ENCODE measurements around the gene TEAD1. TPM values are rescaled to one million over a fixed set of nuclear protein-coding genes. Genes with fewer than 3 reads are reported as not detected.

TEAD1 gene
- total RNA-seq, 1 donor from 2014 or later: 51.9 TPM

- Histone ChIP-seq H3K27me3 (ENCODE audit: low read depth) (no peaks in the 10 kb centered on the region), H3K27ac (no peak overlapping the region), H3K4me3 (no peak overlapping the region), H3K36me3 (peaks cover 19% of the 10 kb centered on the region), H3K4me1 (no peaks in the 10 kb centered on the region), H3K9me3 (no peaks in the 10 kb centered on the region)
- DNase-seq (no peak), ATAC-seq (no peak)
- TF ChIP-seq CTCF (IDR thresholded peaks at IDR 0.05): no peak
- intact Hi-C loops (cut with DNase I): no loop called here
Observed at GRCh38 chr11:12906501-12906900, 232.3 kb downstream of the TEAD1 start.

- Histone ChIP-seq H3K36me3 (no peaks in the 10 kb centered on the region), H3K27me3 (ENCODE audit: low read depth) (no peaks in the 10 kb centered on the region), H3K4me1 (peaks cover 4% of the 10 kb centered on the region), H3K27ac (no peak overlapping the region), H3K9me3 (no peaks in the 10 kb centered on the region), H3K4me3 (no peak overlapping the region)
- DNase-seq (no peak), ATAC-seq (no peak)
- intact Hi-C loops (cut with DNase I): no loop called here
- no peak for TF ChIP-seq CTCF (IDR thresholded peaks at IDR 0.05)
Observed at GRCh38 chr11:12909879-12910278, 235.7 kb downstream of the TEAD1 start.

DNA sequence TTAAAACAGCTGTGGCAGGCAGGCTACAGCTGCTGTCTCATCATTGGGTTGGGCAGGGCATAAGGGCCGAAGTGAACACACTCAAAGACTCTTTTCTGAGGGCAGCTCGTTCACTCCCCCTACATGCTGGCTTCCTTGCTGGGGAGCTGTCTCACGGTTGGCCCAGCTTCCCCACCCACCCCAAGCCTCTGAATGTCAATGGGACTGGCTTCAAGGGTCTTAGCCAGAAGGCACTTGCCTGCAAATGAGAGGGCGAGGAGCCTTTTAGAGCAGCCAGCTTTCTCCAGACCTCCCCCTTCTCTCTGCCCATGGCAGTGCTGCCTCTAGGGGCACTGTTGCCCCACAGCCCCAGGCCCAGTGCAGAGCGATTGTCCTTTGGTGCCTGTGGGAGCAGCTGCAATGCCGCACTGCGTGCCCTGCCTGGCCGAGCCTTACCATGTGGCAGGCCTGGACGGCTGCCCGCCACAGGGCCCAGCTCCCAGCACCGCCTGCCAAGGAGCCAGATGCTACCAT, 240.2 kb downstream of the TEAD1 start:
- Histone ChIP-seq H3K9me3 (no peaks in the 10 kb centered on the region), H3K4me1 (peaks cover 4% of the 10 kb centered on the region), H3K4me3 (no peak overlapping the region), H3K27ac (no peak overlapping the region), H3K36me3 (peaks cover 8% of the 10 kb centered on the region), H3K27me3 (ENCODE audit: low read depth) (no peaks in the 10 kb centered on the region)
- ATAC-seq (peak; percentile 88 to 90), DNase-seq (peak; percentile 51)
- TF ChIP-seq CTCF (IDR thresholded peaks at IDR 0.05): peak; percentile 52
- intact Hi-C loops (cut with DNase I): no loop called here

DNA sequence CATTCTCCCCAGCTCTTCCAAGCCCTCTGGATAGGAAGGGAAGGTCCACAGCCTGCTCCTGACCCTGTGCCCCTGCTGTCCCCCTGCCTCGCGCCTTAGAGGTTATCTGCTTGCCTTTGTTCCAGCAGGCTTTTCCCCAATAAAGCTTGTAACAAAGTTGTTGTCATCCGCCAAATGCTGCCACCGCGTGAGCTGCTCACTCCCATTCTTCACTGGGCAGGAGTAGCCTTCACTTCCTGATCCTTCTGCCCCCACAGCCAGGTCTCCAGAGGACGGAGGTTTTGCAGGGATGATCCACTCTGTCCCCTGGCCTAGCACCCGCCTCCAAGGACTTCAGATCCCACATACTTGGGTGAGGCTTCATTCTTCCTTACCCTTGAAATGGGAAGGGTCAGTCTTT, 240.9 kb downstream of the TEAD1 start:
- H3K27ac ChIP-seq: no peak overlapping the region
- H3K9me3 ChIP-seq: no peaks in the 10 kb centered on the region
- peaks cover 8% of the 10 kb centered on the region for H3K36me3 ChIP-seq
- ATAC-seq (peak; percentile 8 to 10), DNase-seq (no peak)
- H3K4me1 ChIP-seq: peaks cover 4% of the 10 kb centered on the region
- no peaks in the 10 kb centered on the region for H3K27me3 ChIP-seq (ENCODE audit: low read depth)
- no peak for TF ChIP-seq CTCF (IDR thresholded peaks at IDR 0.05)
- intact Hi-C loops (cut with DNase I): no loop called here
- no peak overlapping the region for H3K4me3 ChIP-seq

- Histone ChIP-seq H3K27ac (no peak overlapping the region), H3K9me3 (no peaks in the 10 kb centered on the region), H3K27me3 (ENCODE audit: low read depth) (no peaks in the 10 kb centered on the region), H3K4me3 (no peak overlapping the region), H3K36me3 (peaks cover 8% of the 10 kb centered on the region), H3K4me1 (peaks cover 4% of the 10 kb centered on the region)
- no peak for TF ChIP-seq CTCF (IDR thresholded peaks at IDR 0.05)
- intact Hi-C loops (cut with DNase I): no loop called here
- no peak for ATAC-seq
- no peak for DNase-seq
Observed at GRCh38 chr11:12917822-12918221, 243.6 kb downstream of the TEAD1 start.

- ATAC-seq (no peak), DNase-seq (no peak)
- Histone ChIP-seq H3K4me1 (peaks cover 4% of the 10 kb centered on the region), H3K4me3 (no peak overlapping the region), H3K27ac (no peak overlapping the region), H3K36me3 (peaks cover 8% of the 10 kb centered on the region), H3K9me3 (no peaks in the 10 kb centered on the region), H3K27me3 (ENCODE audit: low read depth) (no peaks in the 10 kb centered on the region)
- intact Hi-C loops (cut with DNase I): no loop called here
- no peak for TF ChIP-seq CTCF (IDR thresholded peaks at IDR 0.05)
Observed at GRCh38 chr11:12918667-12919066, 244.4 kb downstream of the TEAD1 start.
